PFSK-1 (cell line): ENCODE results near the gene CCSER1.

ENCODE experiments used
- FOXP2 ChIP-seq: optimal IDR thresholded peaks from 2 replicates; pipeline ENCODE3; 2011; ENCODE audit warnings: borderline replicate concordance, control low read depth, inconsistent platforms; ENCODE audit not compliant: insufficient read depth; ENCODE audit errors: extremely low read length, extremely low read depth
- POLR2AphosphoS5 ChIP-seq: IDR thresholded peaks from 2 replicates; pipeline ENCODE4 v1.6.1; 2012; ENCODE audit warnings: low read depth, mild to moderate bottlenecking, control low read depth, low read length, moderate library complexity
- REST ChIP-seq, 2 experiments: IDR thresholded peaks; 2 replicates each; pipeline versions ENCODE4 v1.6.1 to v1.8.0; 2011 to 2012; ENCODE audit warnings: low read depth in 2 of 2, low read length in 2 of 2, control low read depth in 1 of 2, inconsistent platforms in 1 of 2, mild to moderate bottlenecking in 1 of 2, moderate library complexity in 1 of 2; ENCODE audit not compliant: insufficient read depth in 1 of 2
- SIN3A ChIP-seq: IDR thresholded peaks from 2 replicates; pipeline ENCODE4 v1.6.1; 2012; ENCODE audit warnings: mild to moderate bottlenecking, low read length, moderate library complexity, borderline replicate concordance; ENCODE audit not compliant: insufficient read depth
- TAF1 ChIP-seq: IDR thresholded peaks from 2 replicates; pipeline ENCODE4 v1.6.1; 2012; ENCODE audit warnings: low read length, control low read depth, borderline replicate concordance; ENCODE audit not compliant: insufficient read depth

The CCSER1 gene

GRCh38 chr4:90219822-90220221, 92.6 kb downstream of the CCSER1 start:
- TF ChIP-seq FOXP2: no peak
- TF ChIP-seq REST (IDR thresholded peaks at IDR 0.05; ENCODE audit: insufficient read depth in 1 of 2, low read depth in 2 of 2, low read length in 2 of 2): no peak
- no peak for TF ChIP-seq TAF1
- TF ChIP-seq SIN3A: no peak
- no peak for TF ChIP-seq POLR2AphosphoS5

GRCh38 chr4:90220459-90220858, 93.3 kb downstream of the CCSER1 start:
- TF ChIP-seq FOXP2 (no peak), POLR2AphosphoS5 (no peak), TAF1 (no peak), REST (IDR thresholded peaks at IDR 0.05; ENCODE audit: insufficient read depth in 1 of 2, low read depth in 2 of 2, low read length in 2 of 2) (no peak), SIN3A (no peak)

GRCh38 chr4:90226734-90227133, 99.5 kb downstream of the CCSER1 start:
- no peak for TF ChIP-seq SIN3A
- no peak for TF ChIP-seq FOXP2
- TF ChIP-seq REST (IDR thresholded peaks at IDR 0.05; ENCODE audit: insufficient read depth in 1 of 2, low read depth in 2 of 2, low read length in 2 of 2): no peak
- no peak for TF ChIP-seq POLR2AphosphoS5
- no peak for TF ChIP-seq TAF1

GRCh38 chr4:90227177-90227576, 100.0 kb downstream of the CCSER1 start:
- TF ChIP-seq POLR2AphosphoS5 (no peak), SIN3A (no peak), FOXP2 (no peak)

GRCh38 chr4:90234916-90235547, 107.8 kb downstream of the CCSER1 start:
- TF ChIP-seq REST (IDR thresholded peaks at IDR 0.05; ENCODE audit: insufficient read depth in 1 of 2, low read depth in 2 of 2, low read length in 2 of 2) (no peak), TAF1 (no peak), FOXP2 (no peak), POLR2AphosphoS5 (no peak), SIN3A (no peak)
